Endothelial cell of umbilical vein (primary cell): Measurements from ENCODE around the gene ULK2. TPM values are rescaled to one million over a fixed set of nuclear protein-coding genes. Genes with fewer than 3 reads are reported as not detected.

Source experiments
- BruUV-seq: library from RNA; stranded (reverse); fragments of 400-500 nt; replicated peaks from 2 replicates; lab custom pipeline; 2021; lab: Mats Ljungman, UMichigan
- CTCF ChIA-PET: fragments of 300-600, 350-600 bp; sonication (Branson Sonifier 250); formaldehyde crosslinking; loops from one replicate; lab custom pipeline; 2021; ENCODE audit warnings: antibody characterized with exemption, inconsistent platforms; lab: Charles Lee
- POLR2A ChIA-PET: fragments of 300-600, 350-600 bp; sonication (Branson Sonifier 250); formaldehyde crosslinking; loops from one replicate; lab custom pipeline; 2021; ENCODE audit warnings: antibody characterized with exemption, inconsistent platforms; lab: Charles Lee
- DNase-seq: peaks from one replicate; pipeline ENCODE4 v3.0.0-alpha.2; 2011; ENCODE audit warnings: low read depth, low spot score
- FAIRE-seq: peaks from 2 replicates; lab custom pipeline; 2011; peaks lifted over from hg19 to GRCh38; lab: Jason Lieb, UNC
- H2AFZ ChIP-seq: 2 replicates; pipeline ENCODE4 v1.6.0; 2012; ENCODE audit warnings: low read depth, low read length, control low read depth, inconsistent platforms
- H3K27ac ChIP-seq: 2 replicates; pipeline ENCODE4 v1.5.1; 2011; ENCODE audit warnings: low read depth, mild to moderate bottlenecking, control low read depth, low read length, moderate library complexity; ENCODE audit not compliant: insufficient read depth
- H3K27me3 ChIP-seq, 2 experiments: 2 replicates each; pipeline versions ENCODE4 v1.6.0 to v1.6.1; 2011; ENCODE audit warnings: low read length in 2 of 2, mixed read lengths in 1 of 2; ENCODE audit not compliant: control insufficient read depth in 2 of 2, insufficient read depth in 2 of 2
- H3K36me3 ChIP-seq, 2 experiments: 2 replicates in 1 of 2; 3 replicates in 1 of 2; pipeline ENCODE4 v1.5.1; 2011; ENCODE audit warnings: low read length in 2 of 2, mild to moderate bottlenecking in 1 of 2, moderate library complexity in 1 of 2; ENCODE audit not compliant: control insufficient read depth in 2 of 2, insufficient read depth in 2 of 2; ENCODE audit errors: extremely low read depth in 1 of 2
- H3K4me1 ChIP-seq: 3 replicates; pipeline ENCODE4 v1.5.1; 2011; ENCODE audit warnings: mild to moderate bottlenecking, low read length; ENCODE audit not compliant: control insufficient read depth, insufficient read depth; ENCODE audit errors: extremely low read depth
- H3K4me2 ChIP-seq: 2 replicates; pipeline ENCODE4 v1.6.1; 2011; ENCODE audit warnings: low read length, control low read depth, mixed read lengths; ENCODE audit not compliant: insufficient read depth
- H3K4me3 ChIP-seq, 3 experiments: fragments of 200-600 bp in 1 of 3; sonication (generic), shearing (Covaris generic) in 1 of 3; replicated peaks in 1 of 3; 2 replicates each; pipeline ENCODE4 v1.5.1; 2011 to 2016; ENCODE audit warnings: control low read depth in 3 of 3, low read length in 3 of 3, mild to moderate bottlenecking in 2 of 3, inconsistent platforms in 1 of 3, low read depth in 1 of 3, moderate library complexity in 1 of 3; ENCODE audit not compliant: insufficient read depth in 1 of 3
- H3K79me2 ChIP-seq: 2 replicates; pipeline ENCODE4 v1.6.0; 2012; ENCODE audit warnings: low read length, inconsistent platforms; ENCODE audit not compliant: control insufficient read depth, insufficient read depth
- H3K9ac ChIP-seq: replicated peaks from 2 replicates; pipeline ENCODE3; 2011; ENCODE audit warnings: low read length, control low read depth; ENCODE audit not compliant: insufficient read depth; ENCODE audit errors: extremely low read depth
- H3K9me1 ChIP-seq: replicated peaks from 3 replicates; pipeline ENCODE4 v1.6.0; 2011; ENCODE audit warnings: mild to moderate bottlenecking, low read length; ENCODE audit not compliant: control insufficient read depth, insufficient read depth; ENCODE audit errors: extremely low read depth
- H3K9me3 ChIP-seq: replicated peaks from 2 replicates; pipeline ENCODE4 v1.5.1; 2012; ENCODE audit warnings: low read length, inconsistent platforms; ENCODE audit not compliant: control insufficient read depth, insufficient read depth
- H4K20me1 ChIP-seq: replicated peaks from 2 replicates; pipeline ENCODE3; 2011; ENCODE audit warnings: mild to moderate bottlenecking, low read length; ENCODE audit not compliant: control insufficient read depth, insufficient read depth; ENCODE audit errors: extremely low read depth
- CTCF ChIP-seq, 2 donors: IDR thresholded peaks; 1 replicate in 1 of 2; 2 replicates in 1 of 2; pipeline ENCODE4 v1.5.1; 2011; ENCODE audit warnings: low read length in 2 of 2, mild to moderate bottlenecking in 2 of 2, moderate library complexity in 2 of 2, control low read depth in 1 of 2, inconsistent platforms in 1 of 2, low read depth in 1 of 2; ENCODE audit not compliant: insufficient read depth in 1 of 2; ENCODE audit errors: extremely low read depth in 1 of 2
- EZH2 ChIP-seq: IDR thresholded peaks from 2 replicates; pipeline ENCODE4 v1.6.1; 2012; ENCODE audit warnings: borderline replicate concordance, low read depth, mild to moderate bottlenecking, moderate library complexity, low read length, inconsistent platforms; ENCODE audit not compliant: severe bottlenecking
- FOS ChIP-seq: IDR thresholded peaks from 2 replicates; pipeline ENCODE4 v1.6.1; 2011; ENCODE audit warnings: mild to moderate bottlenecking, low read length, moderate library complexity, borderline replicate concordance; ENCODE audit not compliant: insufficient read depth
- GATA2 ChIP-seq: IDR thresholded peaks from 2 replicates; pipeline ENCODE4 v1.7.0; 2011; ENCODE audit warnings: low read depth, mild to moderate bottlenecking, moderate library complexity, mixed read lengths, low read length; ENCODE audit not compliant: insufficient read length, insufficient read depth
- JUN ChIP-seq: IDR thresholded peaks from 2 replicates; pipeline ENCODE4 v1.6.1; 2011; ENCODE audit warnings: borderline replicate concordance, low read depth; ENCODE audit not compliant: insufficient read length, insufficient read depth
- MAX ChIP-seq: IDR thresholded peaks from 2 replicates; pipeline ENCODE4 v1.6.1; 2011; ENCODE audit not compliant: insufficient read depth, insufficient read length
- MYC ChIP-seq: IDR thresholded peaks from one replicate; pipeline ENCODE4 v1.6.1; 2011; ENCODE audit warnings: mild to moderate bottlenecking, low read depth, low read length
- POLR2A ChIP-seq: IDR thresholded peaks from 2 replicates; pipeline ENCODE4 v1.6.1; 2012; ENCODE audit warnings: low read depth, mild to moderate bottlenecking, control low read depth, low read length
- POLR2AphosphoS5 ChIP-seq: IDR thresholded peaks from 2 replicates; pipeline ENCODE4 v1.6.1; 2012; ENCODE audit warnings: low read depth, mild to moderate bottlenecking, control low read depth, low read length, moderate library complexity; ENCODE audit not compliant: insufficient read depth
- dilution Hi-C: fragments of 300-500 bp; cut with MboI; formaldehyde crosslinking; loops from one replicate; pipeline ENCODE4 v1.15.0; 2019; ENCODE audit warnings: low sequenced_read_pairs; ENCODE audit not compliant: extremely low pct_ligation_motif_present
- intact Hi-C: fragments of 100-400 bp; cut with micrococcal nuclease; formaldehyde crosslinking; loops from one replicate; pipeline ENCODE4 v1.10.0; 2022
- polyA plus RNA-seq, 4 experiments: library from polyadenylated mRNA; depleted of rRNA in 3 of 4; stranded (reverse) in 3 of 4; unstranded in 1 of 4; fragments of >200 nt; gene quantifications; 2 replicates each; pipeline versions ENCODE4 v1.2.1 to v1.2.3, GENCODE V29; 2011 to 2012; ENCODE audit warnings: missing spikeins in 1 of 4
- total RNA-seq: library from RNA; stranded (reverse); gene quantifications from 2 replicates; pipeline ENCODE4 v1.2.3, GENCODE V29; 2021

ULK2 gene
- total and polyA plus RNA-seq, 2 donors (not counting 3 experiments of a cell fraction or from before 2014, with no cell fraction given): 19.3 to 26.7 TPM

GRCh38 chr17:19753661-19754463 is 113.9 kb downstream of the ULK2 start:
- POLR2A ChIA-PET: interaction anchor here (0.6 kb wide), 1 partner anchor 10 kb away, joined by 6 read pairs; no protein-coding TSS in a partner anchor
- no peak overlapping the region for H3K4me3 ChIP-seq
- H4K20me1 ChIP-seq: no peaks in the 10 kb centered on the region
- intact Hi-C loops (loop anchor here (2.0 kb wide), 1 partner anchor 105 kb away; the partner anchor contains the start of gene ALDH3A2), dilution Hi-C loops (no loop called here)
- H2AFZ ChIP-seq: peak overlapping the region; percentile 43
- CTCF ChIA-PET: interaction anchor here (0.7 to 8.4 kb wide), 8 partner anchors 8 to 391 kb away, joined by 3 to 72 read pairs (median 6); partner anchors contain the start of genes ALDH3A2 and B9D1
- no peaks in the 10 kb centered on the region for H3K36me3 ChIP-seq
- no peak for TF ChIP-seq POLR2AphosphoS5
- peak; percentile 42 to 52 for TF ChIP-seq CTCF (IDR thresholded peaks at IDR 0.05; ENCODE audit: extremely low read depth in 1 of 2, insufficient read depth in 1 of 2, low read depth in 1 of 2, low read length in 2 of 2)
- H3K27me3 ChIP-seq: no peaks in the 10 kb centered on the region
- no TSS peak for BruUV-seq
- peaks cover 18% of the 10 kb centered on the region for H3K4me1 ChIP-seq
- no peaks in the 10 kb centered on the region for H3K9me3 ChIP-seq
- no peaks in the 10 kb centered on the region for H3K79me2 ChIP-seq
- no peaks in the 10 kb centered on the region for H3K9me1 ChIP-seq
- FAIRE-seq (peak; percentile 24), DNase-seq (no peak)
- H3K4me2 ChIP-seq: no peak overlapping the region
- peak overlapping the region; percentile 25 for H3K9ac ChIP-seq
- H3K27ac ChIP-seq: peak overlapping the region; percentile 94

GRCh38 chr17:19753051-19753509 is 114.7 kb downstream of the ULK2 start:
- H3K9me1 ChIP-seq: no peaks in the 10 kb centered on the region

More at GRCh38 chr17:19753051-19753509, 114.7 kb downstream of the ULK2 start:
- Histone ChIP-seq H3K79me2 (no peaks in the 10 kb centered on the region), H3K36me3 (no peaks in the 10 kb centered on the region), H3K9ac (peak overlapping the region; percentile 61), H3K4me2 (no peak overlapping the region), H3K4me1 (peaks cover 18% of the 10 kb centered on the region), H3K27ac (peak overlapping the region; percentile 94), H3K27me3 (no peaks in the 10 kb centered on the region), H4K20me1 (no peaks in the 10 kb centered on the region), H2AFZ (peak overlapping the region; percentile 23), H3K4me3 (no peak overlapping the region), H3K9me3 (no peaks in the 10 kb centered on the region)
- POLR2A ChIA-PET: no interaction called here
- intact Hi-C loops (loop anchor here (2.0 kb wide), 1 partner anchor 104 kb away; the partner anchor contains the start of gene ALDH3A2), dilution Hi-C loops (no loop called here)
- peak; percentile 55 for TF ChIP-seq MYC
- no peak for TF ChIP-seq JUN
- TF ChIP-seq MAX: no peak
- TF ChIP-seq POLR2A: no peak
- TF ChIP-seq FOS: peak; percentile 66
- peak; percentile 79 for TF ChIP-seq POLR2AphosphoS5
- TF ChIP-seq GATA2: no peak
- no peak for TF ChIP-seq EZH2
- no peak for TF ChIP-seq CTCF (IDR thresholded peaks at IDR 0.05; ENCODE audit: extremely low read depth in 1 of 2, insufficient read depth in 1 of 2, low read depth in 1 of 2, low read length in 2 of 2)
- DNase-seq (peak; percentile 83), FAIRE-seq (peak; percentile 97)
- BruUV-seq: no TSS peak
- CTCF ChIA-PET: interaction anchor here (0.7 to 8.4 kb wide), 8 partner anchors 8 to 390 kb away, joined by 3 to 72 read pairs (median 6); partner anchors contain the start of genes ALDH3A2 and B9D1
